T-helper 9 cell (primary cell): ENCODE results near the gene ASB1.

Experiments used
- DNase-seq: peaks from one replicate; pipeline ENCODE4 v3.0.0-alpha.2; 2020

The ASB1 gene

DNA sequence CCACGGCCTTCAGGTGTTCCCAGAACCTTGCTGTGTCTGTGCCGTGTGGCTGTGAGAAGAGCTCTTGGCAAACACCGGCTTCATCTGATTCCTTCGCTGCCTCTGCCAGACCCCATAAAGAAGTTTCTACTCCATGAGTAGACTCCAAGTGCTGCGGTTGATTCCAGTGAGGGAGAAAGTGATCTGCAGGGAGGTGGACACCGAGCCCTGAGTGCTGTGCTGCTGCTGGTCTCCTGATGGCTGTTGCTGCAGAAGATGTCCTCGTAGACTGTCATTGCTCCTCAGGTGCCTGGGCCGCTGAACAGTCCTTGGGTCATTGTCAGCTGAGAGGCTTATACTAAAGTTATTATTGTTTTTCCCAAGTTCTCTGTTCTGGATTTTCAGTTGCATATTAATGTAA, 19.6 kb downstream of the ASB1 start:
- DNase-seq: no peak

DNA sequence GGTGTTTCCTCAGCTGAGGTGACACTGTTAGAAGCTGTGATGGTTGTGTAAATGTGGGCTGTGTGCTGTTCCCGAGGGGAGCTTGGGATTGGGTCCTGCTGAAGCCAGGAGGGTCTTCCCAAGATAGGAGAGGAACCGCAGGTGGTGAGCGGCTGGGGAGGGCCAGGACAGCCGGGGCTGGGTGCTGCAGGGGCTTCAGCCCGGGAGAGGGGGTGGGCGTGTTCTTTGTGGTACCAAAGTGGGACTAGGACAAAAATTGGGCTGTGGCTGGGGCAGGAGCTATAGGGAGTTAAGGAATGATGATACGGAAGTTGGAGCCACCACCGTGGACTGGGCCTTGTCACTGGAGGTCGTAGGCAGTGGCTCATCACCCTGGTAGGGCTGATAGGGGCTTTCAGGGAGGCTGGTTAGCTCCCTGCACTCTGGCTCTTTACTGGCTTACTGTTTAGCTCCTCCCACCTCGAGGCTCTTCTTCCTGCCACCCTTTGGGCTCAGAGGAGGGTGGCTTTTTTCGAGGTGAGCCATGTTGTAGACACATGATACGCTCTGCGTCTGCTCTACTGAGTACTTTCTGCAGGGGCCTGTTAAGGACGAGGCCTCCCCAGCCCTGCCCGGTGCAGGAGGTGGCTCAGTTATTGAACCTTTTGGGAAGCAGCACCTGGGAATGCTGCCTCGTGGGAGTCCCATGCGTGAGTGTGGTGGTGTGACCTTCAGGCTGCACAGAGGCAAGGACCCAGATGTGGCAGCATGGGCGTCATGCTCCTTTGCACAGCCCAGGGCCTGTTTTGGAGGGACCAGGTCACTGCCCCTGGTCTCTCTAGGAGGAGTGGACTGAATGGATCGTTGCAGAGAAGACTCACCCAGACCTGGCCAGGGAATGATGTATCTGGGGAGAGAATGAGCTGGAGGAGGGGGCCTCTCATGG, 21.6 kb downstream of the ASB1 start:
- DNase-seq: no peak

DNA sequence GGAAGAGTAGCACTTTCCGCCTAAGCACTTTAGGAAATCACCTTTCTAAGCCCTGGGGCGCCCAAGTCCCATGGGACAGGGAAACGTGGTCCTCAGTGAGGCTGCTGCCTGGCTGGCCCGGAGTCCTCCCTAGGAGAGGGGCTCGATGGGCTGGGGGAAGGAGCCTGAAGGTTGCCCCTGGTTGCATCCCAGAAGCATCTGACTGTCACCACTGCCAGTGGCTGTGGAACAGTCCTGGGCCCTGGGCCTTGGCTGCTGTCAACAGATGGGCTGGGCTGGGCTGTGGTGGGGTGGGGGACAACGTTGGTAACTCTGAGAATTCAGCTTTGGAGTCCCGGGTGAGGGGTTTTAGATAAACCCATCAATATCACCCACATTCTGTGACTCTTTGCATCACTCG, 22.5 kb downstream of the ASB1 start:
- no peak for DNase-seq

DNA sequence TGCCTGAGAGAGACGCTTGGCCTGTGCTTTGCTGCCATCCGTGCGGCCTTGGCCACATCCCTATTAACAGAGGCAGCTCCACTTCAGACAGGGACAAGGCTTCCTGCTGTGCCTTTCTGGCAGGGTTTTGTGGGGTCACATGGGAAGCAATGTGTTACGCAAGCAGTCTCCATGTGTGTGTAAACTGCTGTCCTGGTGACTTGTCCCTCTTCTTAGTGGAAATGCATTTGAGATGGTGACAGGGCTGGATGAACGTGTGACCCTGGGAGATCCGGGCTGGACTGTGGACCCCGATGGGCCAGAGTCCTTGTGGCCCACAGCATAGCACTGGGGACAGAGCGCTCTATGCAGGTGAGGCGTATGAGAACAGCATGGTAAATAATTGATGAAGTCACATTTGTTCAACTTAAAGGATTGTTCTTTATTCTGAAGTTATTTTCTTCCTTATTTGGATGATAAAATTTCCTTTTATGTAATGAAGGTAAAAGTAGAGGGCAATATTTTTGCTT, 23.2 kb downstream of the ASB1 start:
- DNase-seq: no peak

DNA sequence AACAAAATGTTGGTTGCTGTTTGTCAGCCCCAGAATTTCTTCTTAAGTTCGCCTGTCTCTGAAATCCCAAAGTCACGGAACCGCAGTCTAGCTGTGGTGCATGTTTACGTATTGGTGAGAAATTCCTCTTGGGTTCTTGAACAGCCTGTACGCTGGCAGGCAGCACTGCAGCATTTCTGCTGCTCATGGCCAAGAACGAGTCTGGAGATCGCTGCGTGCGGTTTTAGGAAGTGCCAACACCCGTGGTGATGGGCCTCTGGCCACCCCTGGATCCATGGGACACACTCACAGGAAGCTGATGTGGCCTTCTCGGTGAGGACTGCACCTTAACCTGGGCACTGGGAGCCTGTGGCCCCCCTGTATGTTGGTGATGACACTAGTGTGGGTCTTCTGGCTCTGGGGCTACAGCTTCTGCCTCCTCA, 23.7 kb downstream of the ASB1 start:
- no peak for DNase-seq

DNA sequence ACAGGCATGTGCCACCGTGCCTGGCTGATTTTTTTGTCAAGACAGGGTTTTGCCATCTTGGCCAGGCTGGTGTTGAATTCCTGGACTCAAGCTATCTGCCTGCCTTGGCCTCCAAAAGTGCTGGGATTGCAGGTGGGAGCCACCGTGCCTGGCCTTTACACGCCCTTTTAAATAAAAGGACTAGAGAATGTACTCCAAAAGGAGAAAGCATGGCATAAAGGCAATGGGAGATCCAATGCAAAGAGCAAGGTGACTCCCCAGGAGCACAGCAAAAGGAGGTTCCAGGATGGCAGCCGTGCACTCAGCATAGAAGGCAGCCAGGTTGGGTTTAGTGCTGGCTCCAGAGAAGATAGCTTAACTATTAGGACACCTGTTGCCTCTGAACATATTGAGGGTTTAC, 27.1 kb downstream of the ASB1 start:
- DNase-seq: no peak

DNA sequence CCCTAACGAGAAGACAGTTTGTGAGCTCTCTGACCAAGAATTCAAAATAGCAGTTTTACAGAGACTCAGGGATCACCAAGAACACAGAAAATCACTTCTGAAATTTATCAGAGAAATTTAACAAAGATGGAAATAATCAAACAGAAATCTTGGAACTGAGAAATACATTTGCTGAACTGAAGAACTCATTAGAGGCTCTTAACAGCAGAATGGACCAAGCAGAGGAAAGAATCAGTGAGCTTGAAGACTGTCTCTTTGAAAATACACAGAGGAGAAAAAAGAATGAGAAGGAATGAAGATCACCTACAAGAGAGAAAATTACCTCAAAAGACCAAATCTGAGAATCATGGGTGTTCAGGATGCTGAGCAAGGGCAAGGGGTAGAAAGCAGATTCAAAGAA, 29.7 kb downstream of the ASB1 start:
- DNase-seq: no peak

DNA sequence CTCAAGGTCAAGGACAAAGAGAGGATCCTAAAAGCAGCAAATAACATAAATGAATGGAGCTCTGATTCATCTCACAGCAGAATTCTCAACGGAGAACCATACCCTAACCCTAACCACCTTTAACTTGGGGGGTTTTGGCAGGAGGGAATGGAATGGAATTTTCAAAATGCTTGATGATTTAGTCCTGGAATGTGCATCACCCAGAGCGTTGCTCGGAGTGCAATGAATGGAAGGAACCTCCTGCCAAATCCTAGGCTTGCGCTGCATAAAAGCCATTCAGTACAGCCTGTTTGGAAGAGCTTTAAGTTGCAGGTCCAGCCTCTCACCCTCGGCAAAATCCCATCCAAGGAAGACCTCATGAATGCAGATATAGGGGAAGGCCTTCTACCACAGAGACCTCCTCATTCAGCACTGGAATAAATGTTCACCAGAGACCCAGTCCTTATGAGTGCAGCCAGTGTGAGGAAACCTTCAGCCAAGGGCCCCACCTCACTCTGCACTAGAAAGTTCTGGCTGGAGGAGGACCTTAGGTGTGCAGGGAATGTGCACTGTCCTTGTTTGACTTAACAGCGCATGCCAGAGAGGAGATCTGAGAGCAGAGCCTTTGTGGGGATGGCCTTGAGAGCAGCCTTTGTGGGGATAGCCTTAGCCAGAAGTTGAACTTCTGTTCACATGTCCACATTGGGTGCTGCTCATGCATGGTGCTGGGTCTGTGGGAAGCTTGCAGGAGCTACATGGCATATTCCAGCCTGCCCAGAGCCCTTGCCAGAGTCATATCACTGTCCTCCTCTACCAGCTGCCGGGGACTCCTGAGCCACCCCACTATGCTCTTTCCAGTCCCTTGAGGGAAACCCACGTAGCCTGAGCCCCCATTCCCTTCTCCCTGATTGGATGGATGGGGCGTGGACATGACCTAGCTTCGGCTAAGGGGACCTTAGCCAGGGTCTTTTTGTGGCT, 30.5 kb downstream of the ASB1 start:
- DNase-seq: no peak

DNA sequence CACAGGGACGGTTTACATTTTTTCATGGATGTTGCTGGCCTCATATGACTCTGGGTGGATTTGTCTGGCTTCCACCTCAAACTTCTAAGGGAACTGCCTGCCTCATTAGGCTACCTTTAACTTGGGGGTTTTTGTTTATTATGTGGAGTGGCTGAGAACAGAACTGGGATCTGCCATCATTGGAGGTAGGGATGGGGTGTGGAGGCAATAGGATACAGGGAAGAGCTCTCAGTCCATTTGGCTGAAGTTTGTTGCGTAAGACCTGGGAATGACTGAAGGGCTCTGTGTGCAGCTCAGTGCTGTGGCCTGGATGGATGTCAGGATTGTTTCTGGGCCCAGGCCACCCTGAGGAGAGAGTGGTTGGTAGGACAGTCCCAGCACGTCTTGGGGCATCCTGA, 31.2 kb downstream of the ASB1 start:
- no peak for DNase-seq

DNA sequence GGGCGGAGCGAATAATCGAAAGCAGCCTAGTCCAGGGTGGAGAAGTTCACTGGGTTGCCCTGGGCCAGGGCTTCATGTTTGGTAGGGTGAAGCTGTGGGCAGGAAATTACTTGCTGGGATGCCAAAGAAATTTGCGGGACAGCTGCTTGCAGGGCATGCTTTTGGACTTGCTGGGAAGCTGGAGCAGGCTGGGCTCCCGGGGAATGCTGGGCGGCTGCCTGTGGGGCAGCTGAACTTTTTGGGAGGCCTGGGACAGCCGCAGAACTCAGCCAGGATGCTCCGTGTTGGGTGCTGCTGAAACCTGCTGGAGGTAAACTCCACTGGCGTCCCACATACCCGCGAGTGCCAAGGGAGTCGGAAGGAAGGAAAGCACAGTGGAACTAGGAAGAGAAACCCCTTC, 31.9 kb downstream of the ASB1 start:
- DNase-seq: no peak

DNA sequence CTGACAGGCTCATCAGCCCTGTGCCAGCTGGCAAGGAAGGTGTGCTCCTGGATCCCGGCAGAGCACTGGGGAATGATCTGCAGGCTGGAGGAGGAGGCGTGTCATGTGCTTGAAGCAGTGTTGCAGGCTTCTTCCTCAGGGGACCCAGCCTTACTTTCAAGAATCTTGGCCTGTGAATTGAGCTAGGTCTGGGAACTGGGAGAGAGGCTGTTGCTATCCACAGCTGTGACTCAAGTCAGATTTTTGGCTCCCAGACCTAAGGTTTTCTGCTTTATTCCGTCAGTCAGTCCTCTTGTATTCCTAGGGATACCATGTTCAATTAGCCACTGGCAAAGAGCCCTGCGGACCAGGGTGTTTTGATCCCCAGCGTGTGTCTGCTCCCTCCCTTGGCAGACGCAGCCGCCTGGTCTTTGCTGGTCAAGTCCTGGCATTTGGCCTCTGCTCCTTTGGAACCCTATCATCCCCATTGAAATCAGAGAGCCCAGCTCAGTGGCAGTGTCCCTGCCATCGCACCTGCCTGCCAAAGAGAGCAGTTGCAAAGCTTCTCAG, 32.4 kb downstream of the ASB1 start:
- DNase-seq: no peak

DNA sequence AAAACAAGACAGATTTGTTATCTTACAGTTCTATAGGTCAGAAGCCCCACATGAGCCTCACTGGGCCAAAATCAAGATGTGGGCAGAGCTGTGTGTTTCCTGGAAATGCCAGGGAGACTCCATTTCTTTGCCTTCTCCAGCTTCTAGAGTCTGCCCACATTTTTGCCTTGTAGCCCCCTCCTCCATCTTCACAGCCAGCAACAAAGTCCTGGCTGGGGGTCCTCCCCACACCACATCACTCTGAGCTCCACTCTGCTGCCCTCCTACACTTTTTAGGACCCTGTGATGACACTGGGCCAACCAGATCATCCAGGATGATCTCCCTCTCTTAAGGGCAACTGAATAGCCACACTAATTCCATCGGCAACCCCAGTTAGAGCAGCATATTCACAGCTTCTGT, 34.3 kb downstream of the ASB1 start:
- no peak for DNase-seq

DNA sequence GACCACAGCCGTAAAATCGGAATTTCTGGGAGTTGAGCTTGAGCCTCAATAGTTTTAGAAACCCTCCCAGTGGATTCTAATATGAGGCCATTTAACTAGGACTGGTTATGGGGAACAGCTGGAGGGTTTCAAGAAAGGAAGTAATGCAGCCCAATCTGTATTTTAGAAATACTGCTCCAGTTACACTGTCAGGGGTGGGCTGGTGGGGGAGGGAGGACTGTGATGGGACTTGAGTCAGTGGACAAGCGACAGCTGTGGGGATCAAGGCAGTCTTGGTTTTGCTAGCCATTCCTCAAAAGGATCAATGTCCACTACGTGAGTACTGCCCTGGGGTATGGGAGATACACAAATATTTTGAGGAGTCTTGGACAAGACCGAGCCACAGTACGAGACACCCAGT, 34.8 kb downstream of the ASB1 start:
- DNase-seq: no peak

DNA sequence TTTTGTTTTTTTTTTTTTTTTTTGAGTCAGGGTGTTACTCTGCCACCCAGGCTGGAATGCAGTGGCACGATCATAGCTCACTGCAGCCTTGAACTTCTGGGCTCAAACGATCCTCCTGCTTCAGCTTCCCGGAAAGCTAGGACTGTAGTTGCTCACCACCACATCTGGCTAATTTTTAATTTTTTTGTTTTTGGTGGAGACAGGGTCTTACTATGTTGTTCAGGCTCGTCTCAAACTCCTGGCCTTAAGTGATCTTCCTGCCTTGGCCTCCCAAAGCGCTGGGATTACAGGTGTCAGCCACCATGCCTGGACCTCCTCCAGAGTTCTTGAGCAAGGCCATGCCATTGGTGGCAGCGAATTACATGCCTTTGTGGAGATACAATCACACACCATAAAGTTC, 35.2 kb downstream of the ASB1 start:
- no peak for DNase-seq

DNA sequence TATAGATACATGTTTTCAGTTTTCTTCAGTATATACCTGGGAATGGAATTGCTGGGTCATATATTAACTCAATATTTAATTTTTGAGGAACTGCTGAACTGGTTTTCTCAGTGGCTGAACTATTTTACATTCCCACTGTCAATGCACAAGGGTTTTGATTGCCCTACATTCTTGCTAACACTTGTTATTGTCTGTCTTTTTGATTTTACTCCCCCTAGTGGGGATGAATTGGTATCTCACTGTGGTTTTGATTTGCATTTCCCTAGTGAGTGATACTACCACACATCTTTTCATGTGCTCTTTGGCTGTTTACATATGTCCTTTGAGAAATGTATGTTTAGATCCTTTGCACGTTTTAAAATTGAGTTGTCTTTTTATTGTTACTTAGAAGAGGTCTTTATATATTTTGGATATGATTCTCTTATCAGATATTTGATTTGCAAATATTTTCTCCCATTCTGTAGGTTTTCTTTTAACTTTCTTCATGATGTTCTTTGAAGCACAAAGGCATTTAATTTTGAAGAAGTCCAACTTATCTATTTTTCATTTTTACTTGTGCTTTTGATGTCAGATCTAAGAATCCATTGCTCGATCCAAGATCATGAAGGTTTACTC, 36.2 kb downstream of the ASB1 start:
- DNase-seq: no peak

DNA sequence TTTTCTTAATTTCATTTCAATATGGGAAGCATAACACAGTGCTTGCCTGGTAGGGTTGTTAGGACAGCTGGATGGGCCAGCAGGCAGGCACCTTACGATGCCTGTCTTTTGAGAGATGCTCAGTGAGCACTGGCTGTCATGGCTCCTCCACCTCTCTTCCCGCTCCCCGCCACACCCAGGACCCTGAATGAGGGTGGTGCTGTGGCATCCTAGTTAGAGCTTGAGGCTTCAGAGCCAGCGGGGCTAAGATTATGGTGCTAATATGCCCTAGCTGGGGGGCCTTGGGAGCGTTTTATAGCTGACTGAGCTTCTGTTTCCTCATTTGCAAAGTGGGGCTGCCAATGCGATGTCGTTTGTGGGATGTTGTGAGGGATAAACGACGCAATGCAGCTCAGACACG, 37.7 kb downstream of the ASB1 start:
- no peak for DNase-seq

DNA sequence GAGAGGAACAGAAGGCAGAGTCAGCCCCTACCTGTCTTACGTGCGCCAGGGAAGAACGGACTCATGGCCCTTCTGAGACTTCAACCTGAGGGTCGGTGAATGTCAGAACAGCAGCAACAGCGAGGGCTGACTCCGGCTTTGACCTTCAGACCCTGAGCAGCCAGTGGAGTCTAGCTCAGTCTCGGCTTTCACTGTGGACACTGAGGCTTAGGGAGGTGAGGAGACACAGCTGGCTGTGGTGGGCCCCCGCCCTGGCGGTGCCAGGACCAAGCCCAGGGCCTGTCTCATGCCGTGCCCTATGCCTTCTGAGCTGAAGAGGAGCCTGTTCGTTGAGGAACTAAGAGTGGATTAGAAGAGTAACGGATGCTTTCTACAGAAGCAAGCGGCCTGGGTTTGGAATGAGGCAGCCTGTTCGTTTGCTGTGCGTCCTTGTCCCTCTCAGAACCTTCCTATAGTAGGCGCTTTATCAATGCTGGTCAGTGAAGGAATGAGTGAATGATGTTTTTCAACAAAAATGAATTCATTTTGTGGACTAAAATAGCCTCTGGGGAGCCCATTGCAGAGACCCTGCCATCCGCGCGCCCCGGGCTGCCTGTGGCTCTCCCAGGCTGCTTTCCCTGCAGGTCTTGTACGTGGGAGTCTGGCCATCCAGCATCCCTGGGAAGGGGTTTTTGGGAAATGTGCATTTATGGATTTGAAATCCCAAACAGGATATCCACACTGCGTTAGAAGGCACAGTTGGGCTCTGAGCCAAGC, 38.9 kb downstream of the ASB1 start:
- no peak for DNase-seq

DNA sequence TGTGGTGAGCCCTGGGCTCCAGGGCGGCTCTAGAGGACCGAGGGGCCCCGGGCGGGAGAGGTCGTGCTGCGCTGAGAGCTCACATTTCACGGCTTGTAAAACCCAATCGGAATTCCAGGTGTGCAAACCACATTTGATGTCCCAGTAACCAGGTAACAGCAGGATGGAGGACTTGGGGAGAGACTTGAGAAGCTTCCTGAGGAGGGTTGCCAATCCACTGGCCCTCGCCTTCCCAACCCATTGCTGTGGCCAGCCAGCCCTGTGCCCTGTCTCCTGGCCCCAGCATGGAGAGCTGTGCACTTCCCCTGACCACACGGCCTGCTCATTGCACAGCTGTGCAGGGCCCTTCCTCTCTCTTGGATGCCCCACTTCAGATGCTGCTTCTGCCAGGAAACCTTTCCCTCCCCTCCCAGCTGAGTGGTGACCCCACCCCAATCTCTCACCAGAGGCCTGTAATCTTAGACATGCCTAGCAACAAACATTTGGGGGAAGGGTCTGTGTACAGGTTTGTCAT, 39.6 kb downstream of the ASB1 start:
- no peak for DNase-seq

DNA sequence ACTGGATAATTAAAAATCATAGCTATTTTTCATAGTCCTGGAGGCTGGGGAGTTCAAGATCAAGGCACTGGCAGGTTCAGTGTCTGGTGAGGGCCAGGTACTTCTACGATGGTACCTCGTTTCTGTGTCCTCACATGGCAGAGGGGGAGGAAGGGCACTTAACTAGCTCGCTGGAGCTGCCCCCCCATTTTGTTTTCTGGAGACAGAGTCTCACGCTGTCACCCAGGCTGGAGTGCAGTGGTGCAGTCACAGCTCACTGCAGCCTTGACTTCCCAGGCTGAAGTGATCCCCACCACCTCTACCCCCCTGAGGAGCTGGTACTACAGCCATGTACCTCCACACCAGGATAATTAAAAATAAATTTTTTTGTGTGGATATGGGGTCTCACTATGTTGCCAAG, 40.3 kb downstream of the ASB1 start:
- no peak for DNase-seq

DNA sequence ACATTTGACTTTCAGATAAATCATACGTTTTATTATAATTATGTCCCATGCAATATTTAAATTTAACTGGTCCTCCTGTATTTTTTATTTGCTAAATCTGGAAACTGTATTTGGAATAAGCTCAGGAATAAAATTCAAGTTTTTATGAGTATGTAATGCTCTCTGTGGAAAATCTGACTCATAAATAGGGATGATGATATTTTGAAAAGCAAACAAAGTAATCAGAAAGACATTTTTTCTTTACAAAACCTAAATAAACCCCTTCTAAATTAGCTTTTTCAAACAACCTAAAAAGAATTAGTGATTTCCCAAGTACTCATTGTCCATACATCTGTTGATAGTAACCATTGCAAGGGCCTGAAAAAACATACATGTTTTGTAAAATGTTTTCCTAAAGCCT, 41.1 kb downstream of the ASB1 start:
- no peak for DNase-seq

DNA sequence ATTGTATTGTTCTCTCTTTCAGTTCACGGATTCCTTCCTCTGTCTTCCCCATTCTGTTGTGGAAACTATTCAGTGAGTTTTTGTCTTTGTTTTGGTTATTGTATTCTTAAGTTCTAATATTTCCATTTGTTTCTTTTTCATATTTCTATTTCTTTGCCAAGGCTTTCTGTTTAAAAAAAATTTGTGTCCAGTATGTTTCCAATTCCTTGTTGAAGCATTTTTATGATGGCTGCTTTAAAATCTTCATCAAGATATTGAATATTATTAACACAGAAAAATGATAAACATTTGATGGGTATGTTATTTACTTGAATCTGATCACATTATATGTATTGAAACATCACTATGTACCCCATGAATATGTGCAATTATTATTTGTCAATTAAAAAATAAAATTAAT, 42.4 kb downstream of the ASB1 start:
- DNase-seq: no peak

DNA sequence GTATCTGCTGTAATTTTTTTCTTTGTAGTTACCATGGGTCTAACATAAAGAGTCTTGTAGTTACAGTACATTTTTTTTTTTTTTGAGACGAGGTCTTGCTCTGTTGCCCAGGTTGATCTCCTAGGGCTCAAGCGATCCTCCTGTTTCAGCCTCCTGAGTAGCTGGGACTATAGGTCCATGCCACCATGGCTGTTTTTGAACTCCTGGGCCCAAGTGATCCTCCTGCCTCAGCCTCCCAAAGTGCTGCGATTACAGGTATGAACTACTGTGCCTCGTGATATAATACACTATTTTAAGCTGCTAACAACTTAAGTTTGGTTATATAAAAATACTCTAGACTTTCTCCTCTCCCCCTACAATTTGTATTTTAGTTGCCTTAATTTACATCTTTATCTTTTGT, 46.3 kb downstream of the ASB1 start:
- DNase-seq: no peak
